UCSD-AML1 (cell line): ENCODE data around the gene ACTG1.
A peak's percentile ranks its signal among the peaks of the same experiment; 100 is the strongest.

Experiments
- DNase-seq: peaks from one replicate; lab custom pipeline; 2025; ENCODE audit not compliant: unreplicated experiment; lab: John Stamatoyannopoulos, UW

ACTG1 gene

DNA sequence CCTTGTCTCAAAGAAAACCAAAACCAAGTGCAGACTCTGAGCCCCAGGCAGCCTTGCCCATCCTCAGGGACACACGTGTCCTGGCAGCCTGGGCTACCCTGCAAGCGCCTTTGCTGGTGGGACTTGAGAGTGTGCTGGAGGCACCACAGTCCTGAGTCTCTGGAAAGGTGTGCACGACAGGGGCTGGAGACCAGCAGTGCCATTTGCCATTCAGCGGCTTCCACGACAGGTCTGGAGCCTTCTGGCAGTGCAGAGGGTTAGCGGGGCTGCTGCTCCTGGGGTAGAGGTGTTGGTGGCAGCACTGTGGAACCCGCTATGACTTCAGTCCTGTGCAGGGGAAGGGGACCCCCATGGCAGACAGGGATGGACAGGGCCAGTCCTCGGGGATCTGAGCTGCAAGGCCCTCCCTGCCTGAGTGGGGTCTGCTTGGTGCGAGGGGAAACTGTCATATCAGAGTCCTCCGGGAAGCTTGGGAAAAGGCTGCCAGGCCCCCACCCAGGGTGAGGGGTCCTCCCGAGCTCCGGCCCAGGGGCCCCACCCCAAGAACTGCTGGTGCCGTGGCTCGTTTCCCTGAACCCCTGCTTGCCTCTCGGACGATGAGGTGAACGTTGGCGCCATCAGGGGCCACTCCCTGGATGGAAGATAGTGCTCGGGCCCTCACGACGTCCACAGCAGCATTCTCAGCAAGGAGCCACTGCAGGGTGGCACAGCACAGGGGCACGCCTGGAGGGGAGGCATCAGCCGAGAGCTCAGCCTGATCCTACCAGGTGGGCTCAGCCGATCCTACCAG is 32.8 kb upstream of the ACTG1 start:
- DNase-seq = no peak

DNA sequence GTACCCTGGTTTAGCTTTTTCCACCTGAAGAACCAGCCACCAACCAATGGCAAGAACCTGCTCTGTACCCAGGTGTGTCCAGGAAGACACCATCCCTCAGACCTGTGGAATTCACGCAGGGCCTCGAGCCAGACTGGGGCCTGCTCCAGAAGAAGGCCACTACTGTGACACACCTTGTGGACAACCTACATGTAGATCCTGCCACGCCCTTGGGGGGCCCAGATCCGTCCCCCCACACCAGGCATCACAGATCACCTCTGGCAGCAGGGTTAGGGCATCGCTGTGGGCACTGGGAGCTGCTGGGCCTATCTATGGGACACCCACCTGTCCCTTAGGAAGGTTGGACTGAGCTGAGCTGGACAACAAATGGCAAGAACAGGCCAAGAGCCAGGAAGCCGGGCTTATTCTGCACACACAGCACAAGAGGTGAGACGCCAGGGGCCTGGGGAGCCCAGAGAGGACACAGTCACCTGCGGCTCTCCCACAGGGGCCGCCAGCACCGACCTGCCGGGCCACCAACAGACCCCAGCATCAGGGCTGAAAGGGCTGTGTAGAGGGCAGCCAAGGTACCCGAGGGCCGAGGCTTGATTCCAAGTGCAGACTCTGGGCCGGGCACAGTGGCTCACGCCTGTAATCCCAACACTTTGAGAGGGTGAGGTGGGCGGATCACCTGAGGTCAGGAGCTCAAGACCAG is 31.8 kb upstream of the ACTG1 start:
- no peak for DNase-seq

DNA sequence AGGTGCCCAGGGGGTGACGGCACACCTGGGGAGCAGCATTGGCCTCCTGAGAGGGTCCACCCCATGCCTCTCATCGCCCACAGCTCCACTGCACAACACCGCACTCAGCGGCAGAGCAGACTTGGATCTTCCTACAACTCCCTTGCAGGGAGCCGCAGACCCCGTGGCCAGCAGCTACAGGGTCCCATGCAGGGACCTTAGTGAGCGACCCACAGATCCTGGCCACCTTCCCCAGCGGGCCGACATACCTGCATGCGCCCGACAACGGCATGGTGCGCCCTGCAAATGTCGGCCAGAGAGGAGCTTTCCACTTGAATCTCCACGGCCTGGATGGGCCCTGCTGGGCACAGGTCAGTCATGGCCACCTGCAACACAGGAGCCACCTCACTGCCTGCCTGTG is 31.2 kb upstream of the ACTG1 start:
- DNase-seq = no peak

- no peak for DNase-seq
These were observed 30.7 kb upstream of the ACTG1 start for GRCh38 chr17:81543339-81543675.

GRCh38 chr17:81542431-81543338 is 30.1 kb upstream of the ACTG1 start:
- DNase-seq = no peak

DNA sequence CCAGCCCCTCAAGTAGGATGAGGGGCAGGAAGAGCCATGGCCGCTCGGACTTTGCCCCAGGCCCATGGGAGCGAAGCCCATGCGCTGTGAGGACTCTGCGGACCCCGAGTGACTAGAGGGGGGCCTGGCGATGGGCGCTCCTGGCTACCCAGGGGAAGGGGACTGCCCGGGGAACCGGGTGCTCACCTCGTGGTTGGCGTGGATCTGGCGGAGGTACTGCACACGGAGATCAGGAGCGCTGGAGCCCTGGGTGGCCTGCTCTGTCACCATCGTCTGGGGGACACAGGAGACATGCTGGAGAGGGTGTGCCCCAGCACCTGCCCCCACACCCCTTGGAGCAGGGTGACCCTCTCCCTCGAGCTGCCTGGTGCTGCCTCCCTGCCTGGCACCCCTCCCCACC is 28.5 kb upstream of the ACTG1 start:
- no peak for DNase-seq

- no peak for DNase-seq
These were observed 28.1 kb upstream of the ACTG1 start for GRCh38 chr17:81540676-81541027.

- DNase-seq = no peak
These were observed 27.5 kb upstream of the ACTG1 start for GRCh38 chr17:81539961-81540675.

DNA sequence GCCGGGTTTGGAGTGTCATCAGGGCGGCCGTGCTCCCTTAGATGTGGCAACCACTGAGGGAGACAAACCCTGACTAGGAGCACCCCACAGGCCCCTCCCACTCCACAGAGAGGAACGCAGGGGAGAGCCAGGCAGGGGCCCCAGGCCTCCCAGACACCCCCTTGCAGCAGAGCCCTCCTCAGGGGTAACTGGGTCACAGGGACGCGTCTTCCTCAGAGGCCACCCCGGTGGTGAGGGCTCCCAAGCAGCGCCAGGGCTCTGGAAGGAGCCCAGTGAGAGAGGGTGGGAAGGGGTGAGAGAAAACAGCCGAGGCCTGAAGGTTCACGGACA is 26.9 kb upstream of the ACTG1 start:
- DNase-seq = no peak

- DNase-seq = no peak
These were observed 26.3 kb upstream of the ACTG1 start for GRCh38 chr17:81538651-81539570.

- DNase-seq = no peak
These were observed 25.4 kb upstream of the ACTG1 start for GRCh38 chr17:81537856-81538555.

DNA sequence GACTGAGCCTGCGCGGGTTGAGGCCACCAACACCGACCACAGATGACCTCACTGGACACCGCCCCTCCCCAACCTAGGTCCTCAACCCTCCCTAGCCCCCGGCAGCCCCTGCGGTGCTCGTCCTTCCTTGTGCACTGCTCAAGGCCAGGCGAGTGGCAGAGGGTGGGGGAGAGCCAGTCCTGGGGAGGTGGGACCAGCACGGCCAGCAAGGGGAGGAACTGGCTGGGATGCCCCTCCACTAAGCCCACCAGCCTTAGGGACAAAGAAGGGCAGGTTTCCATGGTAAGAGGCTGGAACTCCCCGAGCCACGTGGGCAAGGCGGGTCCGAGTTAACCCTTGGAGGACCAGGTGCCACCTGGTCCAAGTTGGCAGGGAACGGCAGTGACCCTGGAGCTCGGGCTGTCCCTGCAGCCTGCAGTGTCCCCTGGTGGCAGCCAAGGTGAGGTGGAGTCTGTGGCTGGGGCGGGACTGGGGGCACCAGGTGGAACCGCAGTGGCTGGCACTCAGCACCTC is 24.8 kb upstream of the ACTG1 start:
- peak; percentile 17 for DNase-seq

- no peak for DNase-seq
These were observed 24.0 kb upstream of the ACTG1 start for GRCh38 chr17:81536299-81537290.

DNA sequence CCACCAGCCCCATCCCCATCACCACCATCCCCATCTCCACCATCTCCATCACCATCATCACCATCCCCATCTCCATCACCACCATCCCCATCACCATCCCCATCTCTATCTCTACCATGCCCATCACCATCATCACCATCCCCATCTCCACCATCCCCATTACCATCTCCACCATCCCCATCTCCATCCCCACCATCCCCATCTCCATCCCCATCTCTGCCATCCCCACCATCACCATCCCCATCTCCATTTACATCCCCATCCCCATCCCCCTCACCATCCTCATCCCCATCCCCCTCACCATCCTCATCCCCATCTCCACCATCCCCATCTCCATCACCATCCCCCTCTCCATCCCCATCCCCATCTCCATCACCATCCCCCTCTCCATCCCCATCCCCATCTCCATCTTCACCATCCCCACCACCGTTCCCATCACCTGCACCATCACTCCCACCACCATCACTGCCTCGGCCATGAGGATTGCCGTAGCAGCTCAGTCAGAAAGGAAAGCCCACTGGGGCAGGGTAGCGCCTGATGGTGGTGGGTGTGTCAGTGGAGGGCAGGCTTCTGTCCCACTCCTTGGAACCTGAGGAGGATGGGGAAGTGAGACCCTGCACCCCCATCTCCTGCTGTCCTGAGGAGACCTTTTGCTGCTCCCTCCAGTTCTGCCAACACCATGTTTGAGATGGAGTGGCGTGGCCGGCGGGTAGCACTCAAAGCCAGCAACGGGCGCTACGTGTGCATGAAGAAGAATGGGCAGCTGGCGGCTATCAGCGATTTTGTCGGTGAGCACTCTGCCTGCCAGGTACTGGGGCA is 23.1 kb upstream of the ACTG1 start:
- no peak for DNase-seq

GRCh38 chr17:81535007-81535328 is 22.4 kb upstream of the ACTG1 start:
- DNase-seq = no peak

DNA sequence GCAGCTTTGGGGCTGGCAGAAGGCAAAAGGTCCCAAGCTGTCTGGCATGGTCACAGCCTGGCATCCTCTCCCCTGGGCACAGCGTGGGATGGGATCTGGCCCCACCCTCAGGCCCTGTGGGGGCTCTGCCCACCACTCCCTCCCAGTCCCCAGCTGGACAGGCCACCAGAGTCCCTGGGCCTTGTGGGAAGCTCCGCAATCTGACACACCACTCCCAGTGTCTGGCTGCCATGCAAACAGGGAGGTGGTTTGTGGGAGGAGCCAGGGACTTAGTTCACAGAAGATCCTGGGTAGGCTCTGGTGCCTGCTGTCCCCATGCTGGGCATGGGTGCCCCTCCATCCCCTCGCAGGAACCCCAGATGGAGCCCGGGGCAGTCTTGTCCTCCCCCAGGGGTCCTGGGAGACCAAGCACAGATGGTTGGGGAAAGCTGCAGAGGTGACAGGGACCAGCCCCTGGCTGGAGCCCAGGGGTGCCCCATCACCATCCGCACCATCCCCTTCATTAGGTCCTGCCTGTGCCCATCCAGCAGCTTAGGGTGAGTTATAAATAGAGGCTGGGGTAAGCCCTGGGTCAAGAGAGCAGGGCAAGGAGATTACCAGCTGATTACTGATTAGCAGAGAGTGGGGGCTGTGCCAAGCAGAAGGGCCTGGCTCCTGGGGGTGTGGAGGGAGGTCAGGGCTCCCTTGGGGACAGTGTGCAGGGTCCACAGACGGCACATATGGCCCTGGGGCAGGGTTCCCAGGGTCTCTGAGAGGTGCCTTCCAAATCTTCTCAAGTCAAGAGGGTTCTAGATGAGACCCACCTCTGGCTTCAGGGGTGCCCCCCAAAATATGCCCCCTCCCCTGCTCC is 21.8 kb upstream of the ACTG1 start:
- no peak for DNase-seq
